Head of caudate nucleus (tissue), 42 donors: Measurements from ENCODE around the gene SERPINE1.

Source experiments
- DNase-seq, 42 donors: peaks; one replicate each; pipeline versions ENCODE4 v3.0.0 to v3.0.0-alpha.2; 2020 to 2021; ENCODE audit warnings: mixed read lengths in 7 of 42
- intact Hi-C: fragments of 100-400 bp; cut with DNase I; formaldehyde crosslinking; loops from one replicate; pipeline ENCODE4 v1.15.0; 2022

Gene SERPINE1

GRCh38 chr7:101164071-101164840, 37.4 kb downstream of the SERPINE1 start:
- intact Hi-C loops = no loop called here
- DNase-seq = peak in 8 of 42 donors; percentile 30 to 65 (median 48)

DNA sequence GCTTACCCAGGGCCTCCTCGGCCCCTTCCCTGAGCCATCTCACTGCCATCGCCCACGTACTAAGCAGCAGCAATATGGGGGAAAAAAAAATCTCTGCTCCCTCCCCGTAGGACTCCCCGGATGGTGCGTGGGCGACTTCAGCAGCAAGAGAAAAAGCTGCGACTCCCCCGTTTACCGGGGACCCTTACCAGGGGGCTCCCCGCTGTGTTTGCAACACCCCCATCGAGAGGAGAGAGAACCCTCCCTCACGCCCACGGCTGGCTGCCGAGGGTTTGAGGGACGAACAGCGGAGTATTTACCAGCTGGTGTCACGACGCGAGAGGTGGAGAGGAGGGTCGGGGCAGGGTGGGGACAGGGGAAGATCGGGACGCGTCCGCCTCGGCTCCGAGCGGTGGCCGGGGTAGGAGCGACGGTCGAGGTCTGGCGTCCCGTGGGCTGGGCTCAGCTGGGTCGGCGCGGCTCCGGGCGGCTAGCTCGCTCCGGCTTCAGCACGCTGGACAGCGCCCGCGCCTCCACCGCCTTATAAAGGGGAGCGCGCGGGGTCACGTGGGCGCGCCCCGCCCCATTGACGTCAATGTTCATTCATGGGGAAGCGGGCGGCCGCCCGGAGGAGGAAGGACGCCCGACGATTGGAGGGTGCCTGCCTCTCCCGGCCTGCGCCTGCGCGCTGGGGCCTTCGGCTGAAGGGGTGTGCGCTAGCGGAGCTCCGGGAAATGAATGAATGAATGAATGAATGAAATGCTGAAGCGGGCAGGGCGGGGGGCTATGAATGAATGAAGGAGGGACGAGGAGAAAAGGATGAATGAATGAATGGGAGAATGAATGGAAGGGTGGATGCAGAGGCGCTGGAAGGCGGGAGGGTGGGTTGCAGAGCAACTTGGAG, 38.4 kb downstream of the SERPINE1 start, which contains the start of gene VGF:
TSS of gene VGF (minus strand) at position 495 of the 883 bp plus-strand sequence. CDS start 726 bp downstream, outside the sequence.
- intact Hi-C loops = no loop called here
- DNase-seq = peak; percentile 74 to 96 (median 91)

DNA sequence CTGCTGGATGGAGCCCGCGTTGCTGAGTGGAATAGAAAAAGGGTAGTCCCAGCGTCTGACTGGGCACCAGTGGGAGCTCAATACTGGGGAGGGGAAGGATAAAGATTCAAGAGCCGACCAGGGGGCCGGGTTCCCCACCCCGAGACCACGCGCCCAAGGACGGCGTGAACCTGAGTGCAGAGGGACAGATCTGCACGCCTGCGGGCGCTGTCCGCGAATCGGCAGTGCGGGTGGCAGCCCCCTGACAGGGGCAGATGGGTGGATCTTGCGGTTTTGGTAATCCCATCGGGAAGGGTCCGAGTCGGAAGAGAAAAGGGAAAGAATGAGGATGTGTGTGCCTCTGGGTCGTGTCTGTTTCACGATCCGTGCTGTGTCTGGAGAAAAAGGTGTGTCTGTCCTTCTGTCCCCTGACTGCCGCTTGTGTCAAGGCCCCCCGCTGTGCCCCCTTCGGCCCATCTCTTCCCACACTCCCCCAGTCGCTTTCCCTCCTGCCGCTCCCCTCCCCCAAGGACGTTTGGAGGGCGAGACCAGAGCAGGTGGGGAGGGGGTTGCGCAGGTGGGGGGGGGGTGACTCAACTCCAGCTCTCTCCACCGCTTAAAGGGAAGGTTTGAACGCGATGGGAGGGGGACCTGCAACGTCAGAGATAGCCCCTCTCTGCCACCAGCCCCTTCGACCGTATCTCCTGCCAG, 39.2 kb downstream of the SERPINE1 start:
- DNase-seq = no peak
- intact Hi-C loops = no loop called here

- DNase-seq = no peak
- intact Hi-C loops = no loop called here
These were observed 39.7 kb downstream of the SERPINE1 start for GRCh38 chr7:101166648-101166908.

GRCh38 chr7:101166909-101167644, 40.2 kb downstream of the SERPINE1 start:
- DNase-seq = peak in 1 of 42 donors; percentile 27
- intact Hi-C loops = no loop called here

DNA sequence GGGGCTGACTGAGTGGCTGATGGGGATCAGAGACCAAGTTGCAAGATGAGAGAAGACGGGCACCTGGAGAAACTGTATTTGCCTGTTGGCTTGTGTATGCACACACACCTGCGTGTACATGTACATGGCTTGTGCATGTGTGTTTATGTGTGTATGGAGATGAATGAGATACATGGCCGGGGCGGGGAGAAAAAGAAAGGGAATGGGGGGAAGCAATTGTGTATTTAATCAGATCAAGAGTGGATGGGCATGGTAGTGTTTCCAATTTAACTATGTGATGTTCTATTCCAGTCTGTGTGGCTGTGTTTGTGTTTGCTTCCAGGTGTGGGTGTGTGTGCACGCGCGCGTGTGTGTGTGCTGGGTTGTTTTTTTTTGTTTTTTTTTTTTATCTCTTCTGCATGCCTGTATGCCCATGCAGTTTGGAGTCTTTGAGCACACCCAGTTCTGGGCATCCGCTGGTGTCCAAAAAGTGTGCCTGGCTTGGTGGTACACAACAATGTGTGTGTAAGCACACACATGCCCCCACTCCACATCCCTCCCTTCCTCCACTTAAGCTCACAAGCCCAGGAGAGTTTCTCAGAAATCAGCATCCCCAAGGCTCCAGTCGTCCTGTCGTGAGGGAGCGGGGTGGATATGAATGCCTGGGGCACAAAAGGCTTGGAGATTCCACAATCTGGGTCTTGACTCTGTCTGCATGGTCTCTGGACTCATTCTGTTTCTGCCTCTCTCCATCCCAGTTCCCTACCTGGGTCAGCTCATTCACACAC, 40.9 kb downstream of the SERPINE1 start:
- intact Hi-C loops = no loop called here
- no peak for DNase-seq

DNA sequence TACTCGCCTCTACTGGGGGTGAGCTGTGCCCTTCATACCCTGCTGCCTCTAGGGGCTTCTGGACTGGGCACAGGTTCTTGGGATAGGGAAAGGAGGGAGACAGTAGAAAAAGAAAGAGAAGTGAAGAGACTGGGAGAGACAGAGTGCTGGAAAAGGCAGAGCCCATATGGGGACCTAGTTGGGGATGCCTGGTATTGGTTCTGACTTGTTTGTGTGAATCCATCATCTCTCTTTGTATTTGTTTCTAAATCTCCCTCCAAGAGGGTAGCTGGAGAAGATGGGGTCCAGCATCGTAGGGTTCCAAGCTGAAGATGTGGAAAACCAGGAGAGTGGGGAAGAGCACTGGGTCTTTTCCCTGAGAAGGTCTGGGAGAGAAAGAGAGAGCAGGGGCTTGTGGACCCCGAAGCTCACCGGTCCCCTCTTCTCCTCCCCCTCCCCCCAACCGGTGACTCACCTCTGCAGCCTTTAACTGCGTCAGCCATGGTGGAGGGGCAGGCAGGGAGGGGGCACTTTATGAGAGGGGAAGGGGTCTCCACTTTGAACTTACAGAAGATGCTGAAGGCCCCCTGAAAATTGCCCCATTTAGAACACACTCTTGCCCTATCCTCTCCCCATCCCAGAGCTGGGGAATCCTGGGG, 41.6 kb downstream of the SERPINE1 start:
- peak in 1 of 42 donors; percentile 34 for DNase-seq
- intact Hi-C loops = no loop called here

DNA sequence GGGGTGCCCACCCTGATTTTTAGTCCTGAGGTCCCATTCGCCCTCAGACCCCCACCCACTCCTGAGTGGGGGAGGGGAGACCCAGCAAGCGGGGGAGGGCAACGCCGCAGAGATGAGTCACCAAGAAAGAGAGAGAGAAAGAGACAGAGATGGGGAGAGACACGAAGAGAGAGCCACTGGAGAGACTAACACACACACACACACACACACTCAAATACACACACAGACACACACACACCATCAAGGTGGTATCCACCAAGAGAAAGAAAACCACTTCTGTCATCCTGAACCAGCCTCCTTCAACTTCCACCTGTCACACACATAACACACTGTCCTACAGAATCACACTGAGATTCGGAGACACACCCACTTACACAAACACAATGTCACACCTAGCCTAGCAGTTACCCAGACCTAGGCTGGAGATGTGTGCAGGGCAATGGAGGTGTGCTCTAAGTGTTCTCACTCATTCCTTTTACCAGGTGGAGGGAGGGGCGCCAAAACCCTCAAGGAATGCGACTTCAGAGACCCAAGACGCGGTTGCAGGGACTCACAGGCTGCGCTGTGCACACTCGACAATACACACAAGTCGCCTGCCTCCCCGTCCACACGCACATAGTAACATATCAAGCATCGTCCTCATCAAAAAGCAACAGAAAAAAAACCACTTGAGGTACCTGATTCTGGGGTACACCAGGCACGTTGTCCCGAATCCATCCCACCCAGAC, 42.4 kb downstream of the SERPINE1 start:
- peak in 2 of 42 donors; percentile 37 to 50 for DNase-seq
- intact Hi-C loops = no loop called here

- intact Hi-C loops = no loop called here
- DNase-seq = peak; percentile 51 to 90 (median 78)
These were observed 43.1 kb downstream of the SERPINE1 start for GRCh38 chr7:101169838-101170551.

- intact Hi-C loops = no loop called here
- no peak for DNase-seq
These were observed 43.9 kb downstream of the SERPINE1 start for GRCh38 chr7:101170617-101171441.

DNA sequence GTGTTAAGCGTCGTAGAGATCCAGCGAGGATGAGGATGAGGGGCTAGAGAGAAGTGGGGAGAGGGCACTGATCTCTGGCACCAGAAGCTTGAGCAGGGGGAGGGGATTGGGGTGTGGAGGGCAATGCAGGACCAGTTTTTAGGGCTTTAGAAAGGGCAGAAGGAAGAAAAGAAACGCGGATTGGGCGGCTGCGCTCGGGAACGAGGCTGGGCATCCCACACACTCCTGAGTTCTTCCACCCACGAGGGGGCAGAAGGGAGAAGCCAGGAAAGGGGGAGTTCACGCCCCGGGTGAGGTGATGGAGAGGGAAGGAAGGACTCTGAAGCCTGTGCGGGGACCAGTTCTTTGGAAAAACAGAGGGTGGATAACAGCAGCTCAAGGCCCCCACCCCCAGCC, 44.5 kb downstream of the SERPINE1 start:
- DNase-seq = peak in 3 of 42 donors; percentile 30 to 44 (median 43)
- intact Hi-C loops = no loop called here

- no peak for DNase-seq
- intact Hi-C loops = no loop called here
These were observed 45.3 kb downstream of the SERPINE1 start for GRCh38 chr7:101172005-101172853.

GRCh38 chr7:101172854-101173751, 46.2 kb downstream of the SERPINE1 start:
- intact Hi-C loops = no loop called here
- peak in 5 of 42 donors; percentile 17 to 63 (median 41) for DNase-seq
